Endothelial cell of umbilical vein (primary cell): ENCODE measurements around the gene TTC13. TPM values are rescaled to one million over a fixed set of nuclear protein-coding genes. Genes with fewer than 3 reads are reported as not detected.
A peak's percentile ranks its signal among the peaks of the same experiment; 100 is the strongest.

Source experiments
- BruUV-seq: library from RNA; stranded (reverse); fragments of 400-500 nt; replicated peaks from 2 replicates; lab custom pipeline; 2021; lab: Mats Ljungman, UMichigan
- CTCF ChIA-PET: fragments of 300-600, 350-600 bp; sonication (Branson Sonifier 250); formaldehyde crosslinking; loops from one replicate; lab custom pipeline; 2021; ENCODE audit warnings: antibody characterized with exemption, inconsistent platforms; lab: Charles Lee
- POLR2A ChIA-PET: fragments of 300-600, 350-600 bp; sonication (Branson Sonifier 250); formaldehyde crosslinking; loops from one replicate; lab custom pipeline; 2021; ENCODE audit warnings: antibody characterized with exemption, inconsistent platforms; lab: Charles Lee
- DNase-seq: peaks from one replicate; pipeline ENCODE4 v3.0.0-alpha.2; 2011; ENCODE audit warnings: low read depth, low spot score
- FAIRE-seq: peaks from 2 replicates; lab custom pipeline; 2011; peaks lifted over from hg19 to GRCh38; lab: Jason Lieb, UNC
- H2AFZ ChIP-seq: 2 replicates; pipeline ENCODE4 v1.6.0; 2012; ENCODE audit warnings: low read depth, low read length, control low read depth, inconsistent platforms
- H3K27ac ChIP-seq: 2 replicates; pipeline ENCODE4 v1.5.1; 2011; ENCODE audit warnings: low read depth, mild to moderate bottlenecking, control low read depth, low read length, moderate library complexity; ENCODE audit not compliant: insufficient read depth
- H3K27me3 ChIP-seq, 2 experiments: 2 replicates each; pipeline versions ENCODE4 v1.6.0 to v1.6.1; 2011; ENCODE audit warnings: low read length in 2 of 2, mixed read lengths in 1 of 2; ENCODE audit not compliant: control insufficient read depth in 2 of 2, insufficient read depth in 2 of 2
- H3K36me3 ChIP-seq, 2 experiments: 2 replicates in 1 of 2; 3 replicates in 1 of 2; pipeline ENCODE4 v1.5.1; 2011; ENCODE audit warnings: low read length in 2 of 2, mild to moderate bottlenecking in 1 of 2, moderate library complexity in 1 of 2; ENCODE audit not compliant: control insufficient read depth in 2 of 2, insufficient read depth in 2 of 2; ENCODE audit errors: extremely low read depth in 1 of 2
- H3K4me1 ChIP-seq: 3 replicates; pipeline ENCODE4 v1.5.1; 2011; ENCODE audit warnings: mild to moderate bottlenecking, low read length; ENCODE audit not compliant: control insufficient read depth, insufficient read depth; ENCODE audit errors: extremely low read depth
- H3K4me2 ChIP-seq: 2 replicates; pipeline ENCODE4 v1.6.1; 2011; ENCODE audit warnings: low read length, control low read depth, mixed read lengths; ENCODE audit not compliant: insufficient read depth
- H3K4me3 ChIP-seq, 3 experiments: fragments of 200-600 bp in 1 of 3; sonication (generic), shearing (Covaris generic) in 1 of 3; replicated peaks in 1 of 3; 2 replicates each; pipeline ENCODE4 v1.5.1; 2011 to 2016; ENCODE audit warnings: control low read depth in 3 of 3, low read length in 3 of 3, mild to moderate bottlenecking in 2 of 3, inconsistent platforms in 1 of 3, low read depth in 1 of 3, moderate library complexity in 1 of 3; ENCODE audit not compliant: insufficient read depth in 1 of 3
- H3K79me2 ChIP-seq: 2 replicates; pipeline ENCODE4 v1.6.0; 2012; ENCODE audit warnings: low read length, inconsistent platforms; ENCODE audit not compliant: control insufficient read depth, insufficient read depth
- H3K9ac ChIP-seq: replicated peaks from 2 replicates; pipeline ENCODE3; 2011; ENCODE audit warnings: low read length, control low read depth; ENCODE audit not compliant: insufficient read depth; ENCODE audit errors: extremely low read depth
- H3K9me1 ChIP-seq: replicated peaks from 3 replicates; pipeline ENCODE4 v1.6.0; 2011; ENCODE audit warnings: mild to moderate bottlenecking, low read length; ENCODE audit not compliant: control insufficient read depth, insufficient read depth; ENCODE audit errors: extremely low read depth
- H3K9me3 ChIP-seq: replicated peaks from 2 replicates; pipeline ENCODE4 v1.5.1; 2012; ENCODE audit warnings: low read length, inconsistent platforms; ENCODE audit not compliant: control insufficient read depth, insufficient read depth
- H4K20me1 ChIP-seq: replicated peaks from 2 replicates; pipeline ENCODE3; 2011; ENCODE audit warnings: mild to moderate bottlenecking, low read length; ENCODE audit not compliant: control insufficient read depth, insufficient read depth; ENCODE audit errors: extremely low read depth
- EZH2 ChIP-seq: IDR thresholded peaks from 2 replicates; pipeline ENCODE4 v1.6.1; 2012; ENCODE audit warnings: borderline replicate concordance, low read depth, mild to moderate bottlenecking, moderate library complexity, low read length, inconsistent platforms; ENCODE audit not compliant: severe bottlenecking
- FOS ChIP-seq: IDR thresholded peaks from 2 replicates; pipeline ENCODE4 v1.6.1; 2011; ENCODE audit warnings: mild to moderate bottlenecking, low read length, moderate library complexity, borderline replicate concordance; ENCODE audit not compliant: insufficient read depth
- GATA2 ChIP-seq: IDR thresholded peaks from 2 replicates; pipeline ENCODE4 v1.7.0; 2011; ENCODE audit warnings: low read depth, mild to moderate bottlenecking, moderate library complexity, mixed read lengths, low read length; ENCODE audit not compliant: insufficient read length, insufficient read depth
- JUN ChIP-seq: IDR thresholded peaks from 2 replicates; pipeline ENCODE4 v1.6.1; 2011; ENCODE audit warnings: borderline replicate concordance, low read depth; ENCODE audit not compliant: insufficient read length, insufficient read depth
- MAX ChIP-seq: IDR thresholded peaks from 2 replicates; pipeline ENCODE4 v1.6.1; 2011; ENCODE audit not compliant: insufficient read depth, insufficient read length
- MYC ChIP-seq: IDR thresholded peaks from one replicate; pipeline ENCODE4 v1.6.1; 2011; ENCODE audit warnings: mild to moderate bottlenecking, low read depth, low read length
- POLR2A ChIP-seq: IDR thresholded peaks from 2 replicates; pipeline ENCODE4 v1.6.1; 2012; ENCODE audit warnings: low read depth, mild to moderate bottlenecking, control low read depth, low read length
- POLR2AphosphoS5 ChIP-seq: IDR thresholded peaks from 2 replicates; pipeline ENCODE4 v1.6.1; 2012; ENCODE audit warnings: low read depth, mild to moderate bottlenecking, control low read depth, low read length, moderate library complexity; ENCODE audit not compliant: insufficient read depth
- dilution Hi-C: fragments of 300-500 bp; cut with MboI; formaldehyde crosslinking; loops from one replicate; pipeline ENCODE4 v1.15.0; 2019; ENCODE audit warnings: low sequenced_read_pairs; ENCODE audit not compliant: extremely low pct_ligation_motif_present
- intact Hi-C: fragments of 100-400 bp; cut with micrococcal nuclease; formaldehyde crosslinking; loops from one replicate; pipeline ENCODE4 v1.10.0; 2022
- polyA plus RNA-seq, 4 experiments: library from polyadenylated mRNA; depleted of rRNA in 3 of 4; stranded (reverse) in 3 of 4; unstranded in 1 of 4; fragments of >200 nt; gene quantifications; 2 replicates each; pipeline versions ENCODE4 v1.2.1 to v1.2.3, GENCODE V29; 2011 to 2012; ENCODE audit warnings: missing spikeins in 1 of 4
- total RNA-seq: library from RNA; stranded (reverse); gene quantifications from 2 replicates; pipeline ENCODE4 v1.2.3, GENCODE V29; 2021
- TF ChIP-seq, protein P1 (sequence below), 2 donors: IDR thresholded peaks; 1 replicate in 1 of 2; 2 replicates in 1 of 2; pipeline ENCODE4 v1.5.1; 2011; ENCODE audit warnings: low read length in 2 of 2, mild to moderate bottlenecking in 2 of 2, moderate library complexity in 2 of 2, control low read depth in 1 of 2, inconsistent platforms in 1 of 2, low read depth in 1 of 2; ENCODE audit not compliant: insufficient read depth in 1 of 2; ENCODE audit errors: extremely low read depth in 1 of 2

Gene TTC13
- total and polyA plus RNA-seq, 2 donors (not counting 3 experiments of a cell fraction or from before 2014, with no cell fraction given): 8.8 to 23.9 TPM

- FAIRE-seq: no peak
- Histone ChIP-seq H3K27me3 (no peaks in the 10 kb centered on the region), H3K9me1 (no peaks in the 10 kb centered on the region)
Observed at GRCh38 chr1:231020816-231021215, 42.2 kb upstream of the TTC13 start.

DNA sequence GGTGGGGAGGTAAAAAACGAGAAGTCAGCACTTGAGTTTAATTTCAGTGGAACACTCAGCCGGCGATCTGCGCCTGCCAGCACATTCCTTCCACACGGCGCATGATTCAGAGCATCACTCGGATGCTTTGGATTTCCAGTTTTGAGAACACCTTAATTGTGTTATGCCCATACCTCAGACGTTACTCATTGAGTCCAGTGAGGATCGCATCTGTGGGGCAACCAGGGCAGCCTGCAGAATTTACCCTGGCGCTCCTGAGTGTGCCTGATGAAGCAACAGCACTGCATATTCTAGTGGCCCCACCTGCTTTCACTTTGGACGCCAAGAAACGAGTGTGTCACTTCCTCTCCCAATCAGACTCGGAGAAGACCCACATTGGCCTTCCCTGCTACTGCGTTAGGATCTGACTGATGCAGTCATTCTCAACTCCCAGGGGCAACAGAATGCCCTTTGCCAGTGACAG is 41.5 kb upstream of the TTC13 start:
- H3K4me2 ChIP-seq: no peak overlapping the region
- H3K4me1 ChIP-seq: peaks cover 7% of the 10 kb centered on the region
- ChIA-PET POLR2A (no interaction called here), CTCF (no interaction called here)
- H3K9me1 ChIP-seq: no peaks in the 10 kb centered on the region
- H4K20me1 ChIP-seq: no peaks in the 10 kb centered on the region
- no peak for DNase-seq
- H3K36me3 ChIP-seq: peaks cover 0 to 4% of the 10 kb centered on the region in 2 experiments
- TF ChIP-seq, protein P1, sequence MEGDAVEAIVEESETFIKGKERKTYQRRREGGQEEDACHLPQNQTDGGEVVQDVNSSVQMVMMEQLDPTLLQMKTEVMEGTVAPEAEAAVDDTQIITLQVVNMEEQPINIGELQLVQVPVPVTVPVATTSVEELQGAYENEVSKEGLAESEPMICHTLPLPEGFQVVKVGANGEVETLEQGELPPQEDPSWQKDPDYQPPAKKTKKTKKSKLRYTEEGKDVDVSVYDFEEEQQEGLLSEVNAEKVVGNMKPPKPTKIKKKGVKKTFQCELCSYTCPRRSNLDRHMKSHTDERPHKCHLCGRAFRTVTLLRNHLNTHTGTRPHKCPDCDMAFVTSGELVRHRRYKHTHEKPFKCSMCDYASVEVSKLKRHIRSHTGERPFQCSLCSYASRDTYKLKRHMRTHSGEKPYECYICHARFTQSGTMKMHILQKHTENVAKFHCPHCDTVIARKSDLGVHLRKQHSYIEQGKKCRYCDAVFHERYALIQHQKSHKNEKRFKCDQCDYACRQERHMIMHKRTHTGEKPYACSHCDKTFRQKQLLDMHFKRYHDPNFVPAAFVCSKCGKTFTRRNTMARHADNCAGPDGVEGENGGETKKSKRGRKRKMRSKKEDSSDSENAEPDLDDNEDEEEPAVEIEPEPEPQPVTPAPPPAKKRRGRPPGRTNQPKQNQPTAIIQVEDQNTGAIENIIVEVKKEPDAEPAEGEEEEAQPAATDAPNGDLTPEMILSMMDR (IDR thresholded peaks at IDR 0.05; ENCODE audit: extremely low read depth in 1 of 2, insufficient read depth in 1 of 2, low read depth in 1 of 2, low read length in 2 of 2): no peak
- TF ChIP-seq JUN (no peak), POLR2A (no peak), MAX (no peak), POLR2AphosphoS5 (no peak), FOS (no peak), EZH2 (no peak), GATA2 (no peak), MYC (no peak)
- H3K9ac ChIP-seq: no peak overlapping the region
- intact Hi-C loops (loop anchor here (2.0 kb wide), 2 partner anchors 73 to 191 kb away; no protein-coding TSS in a partner anchor), dilution Hi-C loops (no loop called here)
- no peak overlapping the region for H3K27ac ChIP-seq
- no peaks in the 10 kb centered on the region for H3K79me2 ChIP-seq
- H3K4me3 ChIP-seq: no peak overlapping the region
- no peaks in the 10 kb centered on the region for H3K27me3 ChIP-seq
- no peaks in the 10 kb centered on the region for H3K9me3 ChIP-seq
- H2AFZ ChIP-seq: no peak overlapping the region
- BruUV-seq: no TSS peak
- peak; percentile 33 for FAIRE-seq

More at GRCh38 chr1:231020816-231021215, 42.2 kb upstream of the TTC13 start:
- H3K79me2 ChIP-seq: no peaks in the 10 kb centered on the region
- dilution Hi-C loops (no loop called here), intact Hi-C loops (loop anchor here (2.0 kb wide), 2 partner anchors 72 to 190 kb away; no protein-coding TSS in a partner anchor)
- peaks cover 7% of the 10 kb centered on the region for H3K4me1 ChIP-seq
- ChIA-PET POLR2A (no interaction called here), CTCF (no interaction called here)
- no peak for DNase-seq
- peaks cover 0 to 4% of the 10 kb centered on the region in 2 experiments for H3K36me3 ChIP-seq
- H3K4me2 ChIP-seq: no peak overlapping the region
- no peak overlapping the region for H2AFZ ChIP-seq
- H3K9ac ChIP-seq: no peak overlapping the region
- H4K20me1 ChIP-seq: no peaks in the 10 kb centered on the region
- no TSS peak for BruUV-seq
- no peak overlapping the region for H3K27ac ChIP-seq
- no peaks in the 10 kb centered on the region for H3K9me3 ChIP-seq
- TF ChIP-seq FOS: no peak
- no peak for TF ChIP-seq MAX
- no peak for TF ChIP-seq POLR2A
- no peak for TF ChIP-seq JUN
- no peak for TF ChIP-seq MYC
- H3K4me3 ChIP-seq: no peak overlapping the region
